ENCODE measurements around the gene KRT4.

- no peak for TF ChIP-seq POLR2A (IDR thresholded peaks at IDR 0.05; ENCODE audit: low read depth, low read length)
- TF ChIP-seq TAF1 (IDR thresholded peaks at IDR 0.05; ENCODE audit: borderline replicate concordance, low read depth, low read length) = no peak
These were observed 25.6 kb downstream of the KRT4 start for GRCh38 chr12:52788192-52788875.

Data from GM12892 (cell line).